HepG2 (cell line): ENCODE data around the gene PIGW. TPM values are rescaled to one million over a fixed set of nuclear protein-coding genes. Genes with fewer than 3 reads are reported as not detected.

Experiments used
- AGO2 ChIP-seq: fragments of 200-400 bp; formaldehyde crosslinking; optimal IDR thresholded peaks from 2 replicates; pipeline ENCODE3; 2017; ENCODE audit warnings: mild to moderate bottlenecking, low read depth, low read length, moderate library complexity
- ATF3 ChIP-seq: sonication (generic); formaldehyde crosslinking; IDR thresholded peaks from 2 replicates; pipeline ENCODE4 v1.4.0; 2020; ENCODE audit warnings: missing genetic modification reagents
- CBX2 ChIP-seq, 2 experiments: fragments of 200-600 bp in 1 of 2; sonication (generic); formaldehyde crosslinking in 1 of 2; IDR thresholded peaks; 2 replicates each; pipeline versions ENCODE4 v1.7.0 to v1.8.1; 2018 to 2022; ENCODE audit warnings: low read depth in 2 of 2, low read length in 1 of 2, mild to moderate bottlenecking in 1 of 2, missing genetic modification reagents in 1 of 2
- ETV5 ChIP-seq: IDR thresholded peaks from 2 replicates; pipeline ENCODE4 v1.6.1; 2018; ENCODE audit warnings: missing biosample characterization, missing genetic modification reagents, inconsistent platforms, borderline replicate concordance
- HNF1B ChIP-seq: sonication (generic); formaldehyde crosslinking; IDR thresholded peaks from 2 replicates; pipeline ENCODE4 v1.5.1; 2020; ENCODE audit warnings: mild to moderate bottlenecking, moderate library complexity, missing genetic modification reagents
- JARID2 ChIP-seq: sonication (generic); formaldehyde crosslinking; IDR thresholded peaks from 2 replicates; pipeline ENCODE4 v1.8.1; 2023; ENCODE audit warnings: missing genetic modification reagents, inconsistent platforms; ENCODE audit not compliant: insufficient replicate concordance
- LRRFIP1 ChIP-seq: sonication (generic); formaldehyde crosslinking; conservative IDR thresholded peaks from 2 replicates; pipeline ENCODE4 v1.4.0; 2020; ENCODE audit warnings: missing genetic modification reagents
- MBNL3 ChIP-seq: fragments of 250-450 bp; sonication (Bioruptor Pico); conservative IDR thresholded peaks from 2 replicates; pipeline ENCODE4 v1.8.0; 2022; ENCODE audit warnings: mild to moderate bottlenecking, inconsistent platforms
- MED1 ChIP-seq: sonication (generic); formaldehyde crosslinking; IDR thresholded peaks from 2 replicates; pipeline ENCODE4 v1.4.0; 2020; ENCODE audit warnings: missing genetic modification reagents
- MED13 ChIP-seq: sonication (generic); formaldehyde crosslinking; IDR thresholded peaks from 2 replicates; pipeline ENCODE4 v1.5.0; 2020; ENCODE audit warnings: missing genetic modification reagents
- MIER3 ChIP-seq: IDR thresholded peaks from 2 replicates; pipeline ENCODE4 v1.6.1; 2016; ENCODE audit warnings: missing compliant biosample characterization, borderline replicate concordance
- TFDP1 ChIP-seq: IDR thresholded peaks from 2 replicates; pipeline ENCODE4 v1.6.1; 2016; ENCODE audit warnings: missing compliant biosample characterization, missing genetic modification reagents, borderline replicate concordance
- ZBTB20 ChIP-seq: sonication (generic); formaldehyde crosslinking; IDR thresholded peaks from 2 replicates; pipeline ENCODE4 v1.8.1; 2023; ENCODE audit warnings: missing genetic modification reagents, low read depth, mild to moderate bottlenecking, borderline replicate concordance
- ZMYM3 ChIP-seq: sonication (generic); formaldehyde crosslinking; IDR thresholded peaks from 2 replicates; pipeline ENCODE4 v1.5.1; 2020; ENCODE audit warnings: mild to moderate bottlenecking, missing genetic modification reagents
- ZNF225 ChIP-seq: sonication (generic); formaldehyde crosslinking; IDR thresholded peaks from 2 replicates; pipeline ENCODE4 v1.4.0; 2020; ENCODE audit warnings: mild to moderate bottlenecking, missing genetic modification reagents
- ZNF256 ChIP-seq: sonication (generic); formaldehyde crosslinking; conservative IDR thresholded peaks from 2 replicates; pipeline ENCODE4 v1.4.0; 2020; ENCODE audit warnings: missing genetic modification reagents
- ZNF414 ChIP-seq: sonication (generic); formaldehyde crosslinking; IDR thresholded peaks from 2 replicates; pipeline ENCODE4 v1.5.0; 2020; ENCODE audit warnings: missing genetic modification reagents
- ZNF432 ChIP-seq: sonication (generic); formaldehyde crosslinking; IDR thresholded peaks from 2 replicates; pipeline ENCODE4 v1.5.0; 2020; ENCODE audit warnings: missing genetic modification reagents, mild to moderate bottlenecking, borderline replicate concordance
- ZNF446 ChIP-seq: sonication (generic); formaldehyde crosslinking; IDR thresholded peaks from 2 replicates; pipeline ENCODE4 v1.5.0; 2020; ENCODE audit warnings: mild to moderate bottlenecking, missing genetic modification reagents
- ZNF567 ChIP-seq: sonication (generic); formaldehyde crosslinking; IDR thresholded peaks from 2 replicates; pipeline ENCODE4 v1.8.1; 2023; ENCODE audit warnings: mild to moderate bottlenecking, missing genetic modification reagents, borderline replicate concordance
- ZNF672 ChIP-seq: sonication (generic); formaldehyde crosslinking; IDR thresholded peaks from 2 replicates; pipeline ENCODE4 v1.8.1; 2022; ENCODE audit warnings: missing genetic modification reagents
- ZSCAN30 ChIP-seq: sonication (generic); formaldehyde crosslinking; IDR thresholded peaks from 2 replicates; pipeline ENCODE4 v1.5.0; 2020; ENCODE audit warnings: mild to moderate bottlenecking, missing genetic modification reagents
- polyA plus RNA-seq, 8 experiments: library from polyadenylated mRNA; depleted of rRNA in 3 of 8; stranded (reverse) in 7 of 8; unstranded in 1 of 8; fragments of >200 nt; fragmentation: Illumina TruSeq in 4 of 8; extraction: Trizol in 4 of 8; gene quantifications; 2 replicates each; pipeline versions ENCODE4 v1.2.1 to v1.2.3, GENCODE V29; 2011 to 2016; ENCODE audit warnings: low read depth in 4 of 8, missing spikeins in 1 of 8, mixed read lengths in 1 of 8; ENCODE audit not compliant: insufficient read depth in 1 of 8
- total RNA-seq, 5 experiments: library from RNA; depleted of rRNA; stranded (reverse); fragments of >200 nt; fragmentation: Illumina TruSeq; extraction: Trizol; gene quantifications; 2 replicates each; pipeline ENCODE4 v1.2.3, GENCODE V29; 2016; ENCODE audit warnings: low read depth in 1 of 5

The PIGW gene
- total and polyA plus RNA-seq, 2 of the 13 experiments (the other 11 are each of a cell fraction or from before 2014, with no cell fraction given): 9.0 to 24.0 TPM

GRCh38 chr17:36486204-36487194 lies 48.3 kb upstream of the PIGW start, which contains the start of gene ZNHIT3 (continued):
- TF ChIP-seq ZNF414 (CRISPR knock-in tag) (no peak), CBX2 (IDR thresholded peaks at IDR 0.05; ENCODE audit: low read depth, low read length) (no peak), CBX2 (CRISPR knock-in tag; IDR thresholded peaks at IDR 0.05; ENCODE audit: low read depth) (no peak), ZBTB20 (CRISPR knock-in tag) (no peak; the same call in 1 of the 2 replicates), ZNF567 (CRISPR knock-in tag) (no peak), ZNF256 (CRISPR knock-in tag) (no peak), HNF1B (CRISPR knock-in tag) (peak; percentile 76), ZSCAN30 (CRISPR knock-in tag) (no peak), JARID2 (CRISPR knock-in tag) (no peak), MIER3 (CRISPR knock-in tag) (peak; percentile 74; the same call in 1 of the 2 replicates), MED13 (CRISPR knock-in tag) (no peak), ETV5 (CRISPR knock-in tag) (peak; percentile 29), ZNF225 (CRISPR knock-in tag) (no peak), LRRFIP1 (CRISPR knock-in tag) (no peak), MED1 (CRISPR knock-in tag) (peak; percentile 37; the same call in 1 of the 2 replicates), MBNL3 (no peak), AGO2 (peak; percentile 44), ZNF672 (no peak), ZNF432 (no peak), ZNF446 (CRISPR knock-in tag) (0 out of 2 replicates have a peak, but pooled peaks have one; percentile 77), TFDP1 (CRISPR knock-in tag) (peak; percentile 88; the same call in 1 of the 2 replicates), ATF3 (CRISPR knock-in tag) (no peak), ZMYM3 (CRISPR knock-in tag) (peak; percentile 64)
